Gastrocnemius medialis (tissue), 4 donors: Measurements from ENCODE around the gene CTCFL. TPM values are rescaled to one million over a fixed set of nuclear protein-coding genes. Genes with fewer than 3 reads are reported as not detected.

Experiments
- ATAC-seq, 2 donors: fragments of 150-250 bp; one replicate each; pipeline ENCODE4 v1.9.1; 2016
- DNase-seq, 2 donors: peaks; one replicate each; pipeline ENCODE4 v3.0.0-alpha.2; 2019
- H3K27ac ChIP-seq, 4 donors: fragments of 200-600 bp; sonication (generic); 1 replicate in 1 of 4; 2 replicates in 3 of 4; pipeline ENCODE4 v1.5.1; 2016 to 2018; ENCODE audit warnings: mild to moderate bottlenecking in 2 of 4, moderate library complexity in 1 of 4
- H3K27me3 ChIP-seq, 3 donors: fragments of 200-600 bp; sonication (generic) in 2 of 3; 1 replicate in 1 of 3; 2 replicates in 2 of 3; pipeline versions ENCODE4 v1.5.1 to v1.6.0; 2016 to 2019; ENCODE audit warnings: mild to moderate bottlenecking in 1 of 3, moderate library complexity in 1 of 3
- H3K36me3 ChIP-seq, 2 donors: fragments of 200-600 bp; sonication (generic) in 1 of 2; one replicate each; pipeline ENCODE4 v1.5.1; 2017 to 2018
- H3K4me1 ChIP-seq, 2 donors: fragments of 200-600 bp; sonication (generic) in 1 of 2; one replicate each; pipeline ENCODE4 v1.5.1; 2016 to 2017; ENCODE audit warnings: mild to moderate bottlenecking in 2 of 2
- H3K4me3 ChIP-seq, 4 donors: fragments of 200-600 bp; sonication (generic) in 3 of 4; 1 replicate in 1 of 4; 2 replicates in 3 of 4; pipeline ENCODE4 v1.5.1; 2016 to 2019; ENCODE audit warnings: mild to moderate bottlenecking in 2 of 4
- H3K9me3 ChIP-seq, 3 donors: fragments of 200-600 bp; sonication (generic) in 2 of 3; 1 replicate in 1 of 3; 2 replicates in 2 of 3; pipeline ENCODE4 v1.5.1; 2016 to 2019
- CTCF ChIP-seq, 5 experiments: fragments of 450-650 bp in 3 of 5; fragments of 200-600 bp in 2 of 5; sonication (generic) in 2 of 5; IDR thresholded peaks in 4 of 5; conservative IDR thresholded peaks in 1 of 5; 1 replicate in 4 of 5; 2 replicates in 1 of 5; pipeline ENCODE4 v1.5.1; 2016 to 2019; ENCODE audit warnings: antibody characterized with exemption in 5 of 5, mild to moderate bottlenecking in 3 of 5, moderate library complexity in 3 of 5
- POLR2A ChIP-seq, 2 donors: fragments of 450-650 bp; IDR thresholded peaks; one replicate each; pipeline ENCODE4 v1.6.1; 2017; ENCODE audit warnings: antibody characterized with exemption in 2 of 2, mild to moderate bottlenecking in 2 of 2, moderate library complexity in 2 of 2
- in situ Hi-C, 4 donors: fragments of 200-750 bp; cut with MboI; loops; one replicate each; pipeline versions ENCODE4 v1.15.0 to v1.8.0; 2017; ENCODE audit warnings: low sequenced_read_pairs in 4 of 4
- intact Hi-C: fragments of 100-400 bp; cut with DNase I; formaldehyde crosslinking; loops from one replicate; pipeline ENCODE4 v1.15.1; 2023; ENCODE audit warnings: low total_unique reads
- total RNA-seq, 4 donors: library from RNA; depleted of rRNA; stranded (reverse); fragments of >200 nt; gene quantifications; one replicate each; pipeline versions ENCODE4 v1.1.0 to v1.2.3, GENCODE V29; 2016

Gene CTCFL
- total RNA-seq, 4 donors from 2014 or later, result not detected

GRCh38 chr20:57532104-57532503 is 7.2 kb upstream of the CTCFL start:
- no peak for DNase-seq
- intact Hi-C loops (no loop called here), in situ Hi-C loops (no loop called here)
- Histone ChIP-seq H3K4me1 (no peaks in the 10 kb centered on the region), H3K27me3 (peaks cover 0 to 3% (median under 1%) of the 10 kb centered on the region in 3 donors), H3K9me3 (no peaks in the 10 kb centered on the region), H3K4me3 (no peak overlapping the region), H3K36me3 (no peaks in the 10 kb centered on the region), H3K27ac (no peak overlapping the region)
- ATAC-seq, result no peak
- TF ChIP-seq CTCF (IDR thresholded peaks at IDR 0.05 in 4 of 5, conservative IDR thresholded peaks at IDR 0.05 in 1 of 5), result no peak
- TF ChIP-seq POLR2A (IDR thresholded peaks at IDR 0.05), result no peak

GRCh38 chr20:57530327-57530981 is 5.5 kb upstream of the CTCFL start:
- DNase-seq, result no peak
- H3K4me3 ChIP-seq, result no peak overlapping the region
- TF ChIP-seq POLR2A (IDR thresholded peaks at IDR 0.05), result no peak
- TF ChIP-seq CTCF (IDR thresholded peaks at IDR 0.05 in 4 of 5, conservative IDR thresholded peaks at IDR 0.05 in 1 of 5), result no peak
- no peak overlapping the region for H3K27ac ChIP-seq
- H3K36me3 ChIP-seq, result no peaks in the 10 kb centered on the region
- H3K27me3 ChIP-seq, result peaks cover 0 to 3% (median 0%) of the 10 kb centered on the region in 3 donors
- no peak for ATAC-seq
- intact Hi-C loops, result no loop called here
- no peaks in the 10 kb centered on the region for H3K4me1 ChIP-seq
- in situ Hi-C loops, result no loop called here
- no peaks in the 10 kb centered on the region for H3K9me3 ChIP-seq

- Histone ChIP-seq H3K4me1 (no peaks in the 10 kb centered on the region), H3K36me3 (no peaks in the 10 kb centered on the region), H3K27ac (no peak overlapping the region), H3K4me3 (no peak overlapping the region), H3K27me3 (peaks cover 0 to 3% (median 0%) of the 10 kb centered on the region in 3 donors), H3K9me3 (no peaks in the 10 kb centered on the region)
- intact Hi-C loops (no loop called here), in situ Hi-C loops (no loop called here)
- DNase-seq (no peak), ATAC-seq (no peak)
- TF ChIP-seq POLR2A (IDR thresholded peaks at IDR 0.05) (no peak), CTCF (IDR thresholded peaks at IDR 0.05 in 4 of 5, conservative IDR thresholded peaks at IDR 0.05 in 1 of 5) (no peak)
Measured at GRCh38 chr20:57529810-57530209, 4.9 kb upstream of the CTCFL start.

- TF ChIP-seq POLR2A (IDR thresholded peaks at IDR 0.05) (no peak), CTCF (IDR thresholded peaks at IDR 0.05 in 4 of 5, conservative IDR thresholded peaks at IDR 0.05 in 1 of 5) (no peak)
Measured at GRCh38 chr20:57529160-57529585, 4.2 kb upstream of the CTCFL start.

GRCh38 chr20:57528148-57528547 is 3.2 kb upstream of the CTCFL start:
- Histone ChIP-seq H3K36me3 (no peaks in the 10 kb centered on the region), H3K4me1 (no peaks in the 10 kb centered on the region), H3K4me3 (no peak overlapping the region), H3K27me3 (peaks cover 0 to 2% (median 0%) of the 10 kb centered on the region in 3 donors), H3K9me3 (no peaks in the 10 kb centered on the region), H3K27ac (no peak overlapping the region)
- in situ Hi-C loops, result no loop called here
- intact Hi-C loops, result no loop called here
- TF ChIP-seq POLR2A (IDR thresholded peaks at IDR 0.05) (no peak), CTCF (IDR thresholded peaks at IDR 0.05 in 4 of 5, conservative IDR thresholded peaks at IDR 0.05 in 1 of 5) (no peak)
- no peak for DNase-seq
- ATAC-seq, result no peak

More at GRCh38 chr20:57529160-57529585, 4.2 kb upstream of the CTCFL start:
- intact Hi-C loops, result no loop called here
- Histone ChIP-seq H3K36me3 (no peaks in the 10 kb centered on the region), H3K4me1 (no peaks in the 10 kb centered on the region), H3K9me3 (no peaks in the 10 kb centered on the region), H3K4me3 (no peak overlapping the region), H3K27ac (no peak overlapping the region), H3K27me3 (peaks cover 0 to 3% (median 0%) of the 10 kb centered on the region in 3 donors)
- in situ Hi-C loops, result no loop called here
- ATAC-seq (no peak), DNase-seq (no peak)
